Gastrocnemius medialis (tissue), 4 donors: ENCODE data around the gene CAMTA1.

Experiments used
- POLR2A ChIP-seq, 2 donors: fragments of 450-650 bp; IDR thresholded peaks; one replicate each; pipeline ENCODE4 v1.6.1; 2017; ENCODE audit warnings: antibody characterized with exemption in 2 of 2, mild to moderate bottlenecking in 2 of 2, moderate library complexity in 2 of 2
- TF ChIP-seq, protein P1 (sequence below), 5 experiments: fragments of 450-650 bp in 3 of 5; fragments of 200-600 bp in 2 of 5; sonication (generic) in 2 of 5; IDR thresholded peaks in 4 of 5; conservative IDR thresholded peaks in 1 of 5; 1 replicate in 4 of 5; 2 replicates in 1 of 5; pipeline ENCODE4 v1.5.1; 2016 to 2019; ENCODE audit warnings: antibody characterized with exemption in 5 of 5, mild to moderate bottlenecking in 3 of 5, moderate library complexity in 3 of 5

DNA sequence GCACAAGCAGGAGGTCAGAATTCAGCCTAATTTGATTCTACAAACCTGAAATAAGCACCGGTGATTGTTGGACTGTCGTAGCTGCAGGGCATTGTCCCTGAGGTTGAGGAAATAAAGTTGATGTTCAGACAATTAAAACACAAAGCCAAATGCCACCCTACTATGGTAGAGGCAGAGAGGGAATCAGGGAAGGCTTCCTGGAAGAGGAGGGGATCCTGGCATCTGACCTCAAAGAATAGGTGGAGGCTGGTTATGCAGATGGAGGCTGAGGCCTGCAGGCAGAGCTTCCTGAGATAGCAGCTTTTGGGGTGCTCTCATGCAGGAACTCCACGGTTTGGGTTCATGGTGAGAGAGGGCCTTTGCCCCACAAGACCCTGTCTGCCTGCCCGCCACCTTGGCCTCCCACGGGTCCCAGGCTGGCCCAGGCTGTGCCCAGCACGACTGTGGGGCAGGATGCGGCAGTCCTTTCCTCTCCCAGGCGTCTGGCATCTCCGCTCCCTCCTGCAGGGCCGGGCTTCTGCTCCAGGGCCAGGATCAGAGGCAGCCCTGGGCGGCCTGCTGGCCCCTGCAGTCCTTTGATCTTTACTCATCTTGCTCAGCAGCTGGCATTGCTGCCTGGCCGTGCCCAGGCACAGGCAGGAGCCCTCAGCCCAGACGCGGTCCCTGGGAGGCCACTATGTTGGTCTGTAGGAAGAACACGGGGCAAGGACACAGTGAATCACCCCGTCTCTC, 851.7 kb downstream of the CAMTA1 start:
- TF ChIP-seq, protein P1, sequence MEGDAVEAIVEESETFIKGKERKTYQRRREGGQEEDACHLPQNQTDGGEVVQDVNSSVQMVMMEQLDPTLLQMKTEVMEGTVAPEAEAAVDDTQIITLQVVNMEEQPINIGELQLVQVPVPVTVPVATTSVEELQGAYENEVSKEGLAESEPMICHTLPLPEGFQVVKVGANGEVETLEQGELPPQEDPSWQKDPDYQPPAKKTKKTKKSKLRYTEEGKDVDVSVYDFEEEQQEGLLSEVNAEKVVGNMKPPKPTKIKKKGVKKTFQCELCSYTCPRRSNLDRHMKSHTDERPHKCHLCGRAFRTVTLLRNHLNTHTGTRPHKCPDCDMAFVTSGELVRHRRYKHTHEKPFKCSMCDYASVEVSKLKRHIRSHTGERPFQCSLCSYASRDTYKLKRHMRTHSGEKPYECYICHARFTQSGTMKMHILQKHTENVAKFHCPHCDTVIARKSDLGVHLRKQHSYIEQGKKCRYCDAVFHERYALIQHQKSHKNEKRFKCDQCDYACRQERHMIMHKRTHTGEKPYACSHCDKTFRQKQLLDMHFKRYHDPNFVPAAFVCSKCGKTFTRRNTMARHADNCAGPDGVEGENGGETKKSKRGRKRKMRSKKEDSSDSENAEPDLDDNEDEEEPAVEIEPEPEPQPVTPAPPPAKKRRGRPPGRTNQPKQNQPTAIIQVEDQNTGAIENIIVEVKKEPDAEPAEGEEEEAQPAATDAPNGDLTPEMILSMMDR (IDR thresholded peaks at IDR 0.05 in 4 of 5, conservative IDR thresholded peaks at IDR 0.05 in 1 of 5), result no peak
- TF ChIP-seq POLR2A (IDR thresholded peaks at IDR 0.05), result no peak
